GM12872 (cell line): ENCODE measurements around the gene UACA.

Experiments
- CTCF ChIP-seq: IDR thresholded peaks from 3 replicates; pipeline ENCODE4 v1.5.1; 2011; ENCODE audit warnings: low read depth, mild to moderate bottlenecking, low read length, moderate library complexity; ENCODE audit not compliant: insufficient read depth

UACA gene

GRCh38 chr15:70665599-70665998 lies 97.8 kb downstream of the UACA start:
- no peak for TF ChIP-seq CTCF

DNA sequence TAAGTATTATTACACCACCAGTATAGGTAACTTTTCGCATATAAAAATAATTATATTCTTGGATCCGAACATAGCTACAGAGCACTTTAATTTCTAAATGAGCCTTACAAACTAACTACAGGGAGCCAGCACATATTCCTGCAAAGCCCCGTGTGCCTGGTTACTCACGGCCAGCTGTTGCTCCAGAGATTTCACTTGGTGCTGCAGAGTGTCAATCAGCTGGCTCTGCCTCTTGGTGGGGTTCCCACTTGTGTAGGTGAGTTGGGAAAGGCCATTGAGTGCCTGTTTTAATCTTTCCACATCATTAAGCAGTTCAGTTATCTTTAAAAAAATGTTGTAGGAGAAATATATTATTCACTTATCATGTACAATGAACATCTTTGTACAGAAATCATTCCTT lies 98.9 kb downstream of the UACA start:
- TF ChIP-seq CTCF, result no peak

GRCh38 chr15:70659662-70660061 lies 103.7 kb downstream of the UACA start:
- TF ChIP-seq CTCF, result no peak

DNA sequence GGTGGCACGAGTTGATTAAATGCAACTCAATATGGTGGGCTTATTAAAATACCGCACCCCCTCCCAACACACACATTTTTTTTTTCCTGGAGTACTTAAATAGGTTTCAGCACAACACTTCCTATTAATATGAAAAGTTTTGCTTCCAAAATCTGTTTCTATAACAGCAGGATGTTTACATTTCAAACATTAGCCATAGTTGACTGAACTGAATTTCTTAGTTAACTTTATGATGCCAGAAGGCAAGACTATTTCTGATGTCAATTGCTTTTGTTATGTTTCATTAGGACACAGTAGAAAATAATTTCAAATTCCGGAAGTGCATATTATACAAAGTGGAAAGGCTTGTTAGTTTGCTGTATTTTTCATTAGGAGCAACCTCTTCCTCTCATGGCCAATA lies 104.7 kb downstream of the UACA start:
- no peak for TF ChIP-seq CTCF

GRCh38 chr15:70653426-70653825 lies 109.9 kb downstream of the UACA start:
- no peak for TF ChIP-seq CTCF

DNA sequence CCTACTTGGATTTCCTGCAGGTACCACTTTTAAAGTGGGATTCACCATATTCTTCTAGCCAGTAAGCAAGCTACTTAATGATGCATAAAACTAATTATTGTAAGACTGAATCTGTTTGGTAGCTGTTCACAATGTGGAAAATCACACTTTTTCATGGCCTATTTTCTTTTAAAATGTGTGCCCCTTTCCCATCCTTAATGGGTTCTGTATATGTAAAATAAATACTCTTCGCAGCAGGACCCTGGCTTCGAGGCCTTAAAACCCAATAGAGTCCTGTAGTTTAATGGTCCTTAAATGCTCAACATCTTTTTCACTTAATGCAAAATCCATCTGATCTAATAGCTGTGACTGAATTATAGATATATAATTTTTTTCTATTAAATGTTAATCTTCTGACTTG lies 111.0 kb downstream of the UACA start:
- no peak for TF ChIP-seq CTCF

DNA sequence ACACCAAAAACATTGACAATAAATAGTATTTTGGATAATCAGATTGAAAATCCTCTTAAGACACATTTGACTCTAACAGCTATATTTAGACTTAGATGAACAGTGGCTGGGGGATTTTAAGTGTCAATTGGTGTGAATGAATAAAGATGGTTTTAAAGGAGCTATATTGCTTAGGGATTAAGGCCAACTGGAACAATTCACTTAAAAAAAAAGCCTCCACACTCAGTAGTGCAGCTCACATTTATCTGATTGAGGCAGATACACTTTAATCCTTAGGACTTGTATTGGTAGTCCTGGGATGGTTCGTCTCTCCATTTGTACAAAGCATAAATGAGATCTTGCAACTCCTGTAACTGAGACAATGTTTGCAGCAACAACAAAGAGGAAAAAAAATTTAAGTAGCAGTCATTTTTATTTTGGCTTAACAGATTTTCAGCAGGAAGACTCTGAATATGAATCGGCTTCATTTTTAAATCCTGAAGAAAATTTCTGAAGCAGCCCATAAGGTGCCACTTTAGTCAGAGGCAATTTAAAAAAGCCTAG lies 112.0 kb downstream of the UACA start:
- TF ChIP-seq CTCF, result no peak
